AG04449 (cell line): Measurements from ENCODE around the gene PAQR9.

ENCODE experiments used
- CTCF ChIA-PET: fragments of 350-600 bp; formaldehyde crosslinking; extraction: SDS; loops from one replicate; lab custom pipeline; 2021; ENCODE audit warnings: antibody characterized with exemption; lab: Yijun Ruan, JAX
- POLR2A ChIA-PET: fragments of 400-600, 350-600 bp; formaldehyde crosslinking; extraction: SDS; loops from one replicate; lab custom pipeline; 2020; ENCODE audit warnings: antibody characterized with exemption, inconsistent platforms; lab: Yijun Ruan, JAX
- DNase-seq: peaks from one replicate; pipeline ENCODE4 v3.0.0-alpha.2; 2010; ENCODE audit warnings: low read depth, low spot score
- H3K4me3 ChIP-seq: 2 replicates; pipeline ENCODE4 v1.5.1; 2011; ENCODE audit warnings: low read depth, mild to moderate bottlenecking, control low read depth, low read length
- TF ChIP-seq, protein P1 (sequence below): IDR thresholded peaks from one replicate; pipeline ENCODE4 v1.5.1; 2011; ENCODE audit warnings: mild to moderate bottlenecking, moderate library complexity, low read length, control low read depth, inconsistent platforms; ENCODE audit not compliant: insufficient read depth; ENCODE audit errors: missing control alignments

PAQR9 gene

DNA sequence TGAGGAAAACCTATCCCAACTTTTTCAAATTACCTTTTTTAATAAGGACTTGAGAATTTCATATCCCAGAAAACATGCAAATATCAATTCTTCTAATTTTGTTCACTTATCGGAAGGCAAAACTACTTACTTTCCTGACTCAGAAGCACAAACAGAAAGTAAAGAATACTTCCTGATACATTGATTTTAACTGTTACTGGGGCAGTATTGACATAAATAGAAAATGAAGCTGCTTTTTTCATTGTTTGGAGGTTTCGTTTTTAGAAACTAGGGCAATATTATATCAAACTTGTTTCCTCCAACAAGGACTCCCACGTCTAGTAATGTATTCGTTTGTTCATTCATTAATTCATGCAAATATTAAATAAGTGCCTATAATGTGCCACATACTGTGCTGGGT, 19.1 kb downstream of the PAQR9 start:
- POLR2A ChIA-PET, result no interaction called here
- CTCF ChIA-PET, result interaction anchor here (1.1 kb wide), 1 partner anchor 115 kb away, joined by 4 read pairs; no protein-coding TSS in a partner anchor
- DNase-seq, result no peak
- H3K4me3 ChIP-seq, result no peak overlapping the region
- TF ChIP-seq, protein P1, sequence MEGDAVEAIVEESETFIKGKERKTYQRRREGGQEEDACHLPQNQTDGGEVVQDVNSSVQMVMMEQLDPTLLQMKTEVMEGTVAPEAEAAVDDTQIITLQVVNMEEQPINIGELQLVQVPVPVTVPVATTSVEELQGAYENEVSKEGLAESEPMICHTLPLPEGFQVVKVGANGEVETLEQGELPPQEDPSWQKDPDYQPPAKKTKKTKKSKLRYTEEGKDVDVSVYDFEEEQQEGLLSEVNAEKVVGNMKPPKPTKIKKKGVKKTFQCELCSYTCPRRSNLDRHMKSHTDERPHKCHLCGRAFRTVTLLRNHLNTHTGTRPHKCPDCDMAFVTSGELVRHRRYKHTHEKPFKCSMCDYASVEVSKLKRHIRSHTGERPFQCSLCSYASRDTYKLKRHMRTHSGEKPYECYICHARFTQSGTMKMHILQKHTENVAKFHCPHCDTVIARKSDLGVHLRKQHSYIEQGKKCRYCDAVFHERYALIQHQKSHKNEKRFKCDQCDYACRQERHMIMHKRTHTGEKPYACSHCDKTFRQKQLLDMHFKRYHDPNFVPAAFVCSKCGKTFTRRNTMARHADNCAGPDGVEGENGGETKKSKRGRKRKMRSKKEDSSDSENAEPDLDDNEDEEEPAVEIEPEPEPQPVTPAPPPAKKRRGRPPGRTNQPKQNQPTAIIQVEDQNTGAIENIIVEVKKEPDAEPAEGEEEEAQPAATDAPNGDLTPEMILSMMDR, result no peak

DNA sequence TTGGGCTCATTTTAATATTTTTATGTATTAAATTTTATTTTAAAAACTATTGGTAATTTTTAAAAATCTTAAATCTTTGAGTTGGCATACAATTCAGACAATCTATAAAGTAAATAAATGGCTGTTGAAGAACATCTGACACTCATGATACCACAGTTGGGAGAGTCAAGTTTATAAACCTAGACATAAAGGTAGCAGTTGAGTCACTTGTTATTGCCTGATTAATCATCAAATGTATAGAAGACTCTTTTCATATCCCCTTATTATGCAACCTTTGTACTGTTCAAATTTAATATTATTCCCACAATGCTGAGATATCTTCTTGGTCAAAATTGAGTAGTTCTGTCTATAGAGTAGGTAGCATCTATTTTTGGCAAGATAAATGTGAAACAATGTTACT, 19.6 kb downstream of the PAQR9 start:
- DNase-seq, result no peak
- H3K4me3 ChIP-seq, result no peak overlapping the region
- ChIA-PET POLR2A (no interaction called here), CTCF (interaction anchor here (1.5 kb wide), 1 partner anchor 13 kb away, joined by 4 read pairs; no protein-coding TSS in a partner anchor)
- TF ChIP-seq, protein P1, result no peak

DNA sequence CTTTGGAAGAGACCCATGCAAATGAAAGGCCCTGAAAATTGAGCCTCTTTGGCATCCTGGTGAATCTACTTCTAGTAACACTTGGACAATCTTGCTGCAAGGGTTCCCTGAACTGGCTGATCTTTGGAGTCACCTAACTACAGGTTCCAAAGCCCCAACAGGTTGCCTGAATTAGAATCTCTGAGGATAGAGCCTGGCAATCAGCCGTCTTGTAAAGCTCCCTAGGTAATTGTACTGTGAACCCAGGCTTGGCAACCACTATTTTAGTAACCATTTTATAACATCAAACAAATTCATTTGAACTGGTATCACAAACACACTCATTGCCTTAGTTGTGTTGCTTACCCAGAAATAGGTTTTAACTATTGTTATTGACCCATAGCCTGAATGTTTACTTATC, 20.1 kb downstream of the PAQR9 start:
- DNase-seq, result no peak
- TF ChIP-seq, protein P1, result no peak
- H3K4me3 ChIP-seq, result no peak overlapping the region
- ChIA-PET POLR2A (no interaction called here), CTCF (interaction anchor here (1.5 kb wide), 1 partner anchor 13 kb away, joined by 4 read pairs; no protein-coding TSS in a partner anchor)

DNA sequence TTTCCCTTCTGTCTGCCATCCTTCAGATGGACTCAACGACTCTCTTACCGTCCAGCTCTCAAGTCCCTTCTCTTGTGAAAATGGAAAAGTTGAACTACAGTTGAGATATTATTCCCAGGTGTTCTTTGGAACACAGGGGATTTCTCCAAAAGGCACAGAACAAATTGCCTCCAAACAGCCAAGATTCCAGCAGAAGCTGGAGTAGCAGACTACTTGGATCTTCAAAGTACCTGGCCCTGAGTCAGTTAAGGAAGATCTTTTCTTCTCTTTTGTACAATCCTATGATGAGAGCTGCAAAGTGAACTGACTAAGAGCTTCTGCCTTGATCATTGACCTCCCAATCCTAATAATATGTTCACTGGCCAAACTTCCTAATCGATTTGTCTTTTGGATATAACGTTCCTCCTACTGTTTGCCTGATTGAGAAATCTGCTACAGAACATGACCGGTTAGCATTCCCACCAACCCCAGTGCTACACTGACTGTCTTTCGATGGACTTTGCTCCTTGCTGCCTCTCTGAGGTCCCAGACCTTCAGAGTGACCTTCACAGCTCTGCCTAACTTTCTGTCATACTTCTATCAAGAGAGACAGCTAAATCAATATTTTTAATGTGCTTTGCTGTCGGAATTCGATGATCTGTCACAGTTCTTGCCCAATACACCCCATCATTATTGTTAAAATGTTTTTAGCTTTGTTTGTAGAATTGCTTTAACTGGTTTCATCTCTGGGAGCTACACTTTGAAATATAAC, 21.9 kb downstream of the PAQR9 start:
- no peak for DNase-seq

DNA sequence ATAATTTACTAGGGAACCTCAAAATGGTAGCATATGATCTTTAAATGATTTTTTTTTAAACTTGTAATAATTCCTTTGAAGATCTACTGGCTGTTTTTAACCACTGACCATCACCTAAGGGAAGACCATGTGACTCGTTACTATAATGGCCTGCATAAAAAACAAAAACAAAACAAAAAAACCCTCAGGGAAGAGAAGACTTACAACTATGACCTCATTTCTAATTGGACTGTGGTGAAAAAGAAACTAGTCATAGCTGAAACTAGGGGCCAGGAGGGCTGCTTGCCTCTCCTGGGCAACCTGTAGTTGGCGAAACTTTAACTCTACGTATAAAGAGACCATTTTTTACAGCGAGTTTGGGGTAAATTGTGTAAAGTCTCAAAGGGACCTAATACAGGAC, 23.0 kb downstream of the PAQR9 start:
- no peak for DNase-seq
- TF ChIP-seq, protein P1, result no peak
- H3K4me3 ChIP-seq, result no peak overlapping the region
- ChIA-PET POLR2A (no interaction called here), CTCF (interaction anchor here (1.1 to 2.2 kb wide), 2 partner anchors 12 to 112 kb away, joined by 4 to 8 read pairs; no protein-coding TSS in a partner anchor)

More for the DNA sequence above, 21.9 kb downstream of the PAQR9 start:
- CTCF ChIA-PET, result interaction anchor here (1.1 to 2.2 kb wide), 2 partner anchors 11 to 113 kb away, joined by 6 to 8 read pairs; no protein-coding TSS in a partner anchor
- TF ChIP-seq, protein P1, result no peak
- no peak overlapping the region for H3K4me3 ChIP-seq
- POLR2A ChIA-PET, result no interaction called here

DNA sequence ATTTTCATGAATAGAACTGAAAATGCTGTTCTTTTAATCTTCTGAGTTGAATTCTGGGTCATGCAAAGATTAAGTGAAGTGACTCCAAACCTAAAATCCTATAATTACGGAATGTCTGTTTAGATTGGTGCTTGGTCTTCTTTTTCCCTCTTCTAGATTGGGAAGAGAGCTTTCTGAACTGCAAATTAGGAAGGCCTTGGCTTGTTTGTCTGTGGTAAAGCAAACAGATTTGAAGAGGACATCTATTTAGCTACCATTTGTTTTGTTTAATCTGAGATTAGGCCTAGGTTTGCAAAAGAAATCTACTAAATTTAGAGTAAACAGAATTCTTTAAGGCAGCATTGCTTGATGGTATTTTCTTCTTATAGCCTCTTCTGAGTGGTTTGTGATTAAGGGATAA, 23.5 kb downstream of the PAQR9 start:
- DNase-seq, result no peak
- H3K4me3 ChIP-seq, result no peak overlapping the region
- TF ChIP-seq, protein P1, result no peak
- CTCF ChIA-PET, result interaction anchor here (1.1 to 1.3 kb wide), 3 partner anchors 9 to 111 kb away, joined by 3 to 6 read pairs (median 4); no protein-coding TSS in a partner anchor
- POLR2A ChIA-PET, result no interaction called here
